ENCODE data around the gene GHDC.
"Not testable (repeated sequence)": the region's sequence is repeated elsewhere in the genome, so short reads cannot be mapped to it uniquely, and the experiment has no call there.

The GHDC gene

GRCh38 chr17:42146911-42147607 is 47.2 kb downstream of the GHDC start:
- no peak for DNase-seq

- not testable (repeated sequence) for DNase-seq
Observed at GRCh38 chr17:42143138-42143537, 51.2 kb downstream of the GHDC start.

- DNase-seq = no peak
Observed at GRCh38 chr17:42142371-42142896, 51.9 kb downstream of the GHDC start.

- no peak for DNase-seq
Observed at GRCh38 chr17:42141382-42141781, 52.9 kb downstream of the GHDC start.

GRCh38 chr17:42140690-42141089 is 53.6 kb downstream of the GHDC start:
- DNase-seq = not testable (repeated sequence)
